GM19239 (cell line): ENCODE data around the gene SORL1-AS1.
A peak's percentile ranks its signal among the peaks of the same experiment; 100 is the strongest.

Source experiments
- DNase-seq: peaks from one replicate; pipeline ENCODE4 v3.0.0; 2011; ENCODE audit warnings: low spot score; ENCODE audit not compliant: insufficient read length
- FAIRE-seq: peaks from 2 replicates; lab custom pipeline; 2011; peaks lifted over from hg19 to GRCh38; lab: Jason Lieb, UNC

The SORL1-AS1 gene

DNA sequence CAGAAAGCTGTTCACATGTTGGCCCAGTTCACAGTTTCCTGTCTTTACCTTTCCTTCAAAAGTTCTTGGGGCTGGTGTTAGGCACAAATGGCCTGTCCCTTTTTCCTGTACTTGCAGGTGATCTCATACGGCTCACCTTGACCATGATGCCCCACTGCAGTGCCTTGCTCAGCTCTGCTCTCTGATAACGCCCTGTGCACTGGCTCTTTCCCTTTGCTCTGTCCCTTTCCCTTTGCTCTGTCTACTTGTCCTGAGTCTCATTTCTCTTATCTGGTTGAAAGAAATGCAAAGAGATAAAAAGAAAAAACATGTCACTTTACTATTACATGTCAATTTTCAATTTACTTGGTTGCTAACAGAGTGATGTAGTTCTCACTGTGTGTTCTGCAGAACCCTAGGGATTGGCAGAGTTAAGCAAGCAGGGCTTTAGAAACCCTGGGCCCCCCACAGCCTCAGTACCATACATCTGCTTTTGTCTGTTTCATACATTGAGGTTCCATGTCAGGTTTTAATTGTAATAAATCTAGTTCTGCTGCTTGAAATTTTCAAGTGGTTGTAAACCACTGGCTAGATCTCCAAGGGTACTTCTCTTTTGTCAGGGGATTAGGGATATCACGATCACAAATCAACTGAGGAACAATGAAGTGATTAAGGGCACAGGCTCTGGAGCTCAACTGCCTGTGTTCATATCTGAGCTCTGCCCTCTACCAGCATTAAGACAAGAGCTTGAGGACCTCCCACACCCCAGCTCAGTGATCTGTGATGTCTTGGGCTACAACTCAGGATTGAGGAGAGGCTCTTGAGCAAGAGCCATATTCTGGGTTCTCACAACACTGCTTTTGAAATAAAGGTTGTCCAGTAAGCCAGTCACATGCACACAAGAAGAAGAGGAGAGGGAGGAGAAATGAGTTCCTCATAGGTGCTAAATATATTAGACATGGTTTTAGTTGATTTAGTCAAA is 16.9 kb downstream of the SORL1-AS1 start:
- peak; percentile 26 for FAIRE-seq

DNA sequence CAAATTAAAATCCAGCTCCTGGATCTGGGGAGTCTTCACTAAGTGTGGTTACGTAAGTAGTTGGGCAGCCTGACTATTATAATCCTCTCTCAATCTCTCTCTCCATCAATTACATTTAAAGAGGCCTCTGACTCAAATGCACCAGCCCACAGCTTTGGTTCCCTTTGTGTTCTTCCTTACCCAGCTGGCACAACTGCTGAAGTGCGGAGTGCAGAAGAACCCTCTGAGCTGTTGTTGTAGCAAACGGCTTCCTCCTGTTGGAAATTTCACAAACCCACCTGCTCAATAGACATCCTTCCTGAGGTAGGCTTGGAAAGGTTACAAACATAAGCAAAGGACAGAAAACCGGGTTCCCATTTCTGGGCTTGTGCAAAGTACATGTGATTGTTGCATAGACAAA is 17.6 kb downstream of the SORL1-AS1 start:
- DNase-seq (no peak), FAIRE-seq (no peak)

More for the DNA sequence above, 16.9 kb downstream of the SORL1-AS1 start:
- no peak for DNase-seq

DNA sequence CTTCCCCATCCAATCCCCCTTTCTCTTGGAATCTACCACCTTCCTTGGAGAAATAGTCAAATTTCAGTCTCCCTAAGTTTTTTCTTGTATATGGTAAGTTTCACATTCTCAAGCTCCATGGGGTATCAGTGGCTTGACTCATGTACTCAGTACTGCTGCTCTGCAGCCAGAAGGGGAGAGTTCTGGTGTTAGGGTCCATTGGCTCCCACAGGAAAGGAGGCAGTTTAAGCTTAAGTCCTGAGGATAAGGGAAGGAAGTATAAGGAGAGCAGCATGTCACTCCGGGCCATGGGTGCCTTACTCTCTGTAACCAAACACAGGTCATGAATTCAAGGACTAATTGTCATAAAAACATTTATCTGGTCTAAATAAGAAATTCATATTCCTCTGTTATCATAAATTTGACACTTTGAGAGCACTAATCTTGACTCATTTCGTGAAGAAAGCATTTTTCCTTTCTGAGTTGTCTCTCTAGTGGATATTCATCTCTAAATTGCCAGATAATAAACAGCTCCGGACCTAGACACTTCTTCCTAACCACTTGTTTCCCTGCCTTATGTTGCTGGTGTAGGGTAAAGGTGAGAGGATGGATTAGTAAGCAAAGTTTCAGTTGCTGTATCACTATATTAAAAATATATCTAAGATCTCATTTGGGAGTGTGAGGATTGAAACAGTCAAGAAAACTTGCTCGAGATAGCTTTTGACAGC is 20.8 kb downstream of the SORL1-AS1 start:
- DNase-seq (no peak), FAIRE-seq (peak; percentile 44)

DNA sequence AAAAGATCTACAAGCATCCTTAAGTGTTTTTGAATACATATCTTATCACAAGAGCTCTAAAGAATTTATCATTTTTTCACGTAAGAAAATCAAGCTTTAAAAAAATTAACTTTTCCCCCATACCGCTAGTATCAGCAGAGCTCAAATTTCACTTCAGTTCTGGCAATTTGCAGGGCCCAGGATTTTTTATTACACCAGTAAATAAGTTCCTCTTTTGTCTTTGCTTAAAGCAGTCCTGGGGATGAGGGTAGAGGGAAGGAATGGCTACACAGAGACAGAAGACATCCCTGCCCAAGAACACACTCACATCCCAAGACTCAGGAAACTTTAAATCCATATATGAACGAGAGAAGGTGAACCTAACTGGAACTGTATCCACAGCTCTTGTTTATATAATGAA is 23.2 kb downstream of the SORL1-AS1 start:
- FAIRE-seq = peak; percentile 64
- no peak for DNase-seq

DNA sequence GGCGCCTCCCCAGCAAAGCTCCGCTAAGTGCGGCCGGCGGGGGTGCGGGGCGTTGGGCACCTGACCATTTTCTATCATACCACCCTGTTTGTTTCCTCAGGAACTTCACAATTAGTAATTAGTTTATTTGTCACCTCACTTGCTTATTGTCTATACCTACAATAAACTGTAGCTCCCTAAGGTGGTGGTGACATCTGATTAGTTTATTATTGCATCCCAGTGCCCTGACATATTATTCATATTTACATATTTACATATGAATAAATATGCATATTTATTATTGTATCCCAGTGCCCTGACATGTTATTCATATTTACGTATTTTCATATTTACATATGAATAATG is 25.4 kb downstream of the SORL1-AS1 start:
- FAIRE-seq (peak; percentile 11), DNase-seq (no peak)

DNA sequence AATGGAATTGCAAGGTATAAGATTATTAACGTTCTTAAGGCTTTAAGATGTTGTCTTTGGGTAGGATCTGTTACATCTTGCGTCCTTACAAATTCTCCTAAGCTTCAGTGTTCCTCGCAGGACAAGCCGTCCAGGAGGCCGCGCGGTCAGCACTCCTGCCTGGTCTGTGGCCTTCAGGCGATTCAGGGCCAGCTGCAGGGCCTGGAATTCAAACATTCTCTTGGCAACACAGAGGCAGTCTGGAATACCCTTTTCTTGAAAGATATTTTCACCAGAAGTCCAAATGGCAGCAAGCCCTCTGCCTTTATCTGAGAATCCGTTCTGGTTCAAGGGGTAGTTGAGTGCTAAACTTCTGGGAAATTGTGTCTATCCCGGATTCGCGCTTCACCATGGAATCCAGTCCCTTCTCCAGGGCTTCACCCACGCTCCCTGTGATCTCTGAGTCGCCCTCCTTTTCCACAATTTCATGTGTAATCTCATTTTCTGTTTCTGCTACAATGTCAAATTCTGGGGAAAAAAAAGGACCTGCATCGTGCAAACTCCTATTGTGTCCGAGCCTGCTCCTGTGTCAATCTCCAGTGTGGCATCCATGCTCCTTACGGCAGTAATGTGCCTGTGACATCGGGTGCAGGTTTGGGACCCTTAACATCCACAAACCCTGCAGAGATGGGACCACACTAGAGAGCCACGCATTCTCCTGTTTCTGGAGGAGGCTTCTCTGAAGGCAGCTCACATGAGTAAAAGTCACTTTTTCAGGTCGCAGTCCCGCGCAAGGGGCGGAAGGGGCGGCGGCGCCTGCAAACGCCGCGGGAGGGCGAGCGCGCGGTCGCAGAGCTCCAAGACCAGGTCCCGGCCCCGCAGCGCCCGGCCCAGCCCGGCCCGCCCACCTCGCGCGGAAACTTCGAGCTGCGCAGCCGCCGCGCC is 26.0 kb downstream of the SORL1-AS1 start:
- FAIRE-seq (peak; percentile 75), DNase-seq (no peak)

DNA sequence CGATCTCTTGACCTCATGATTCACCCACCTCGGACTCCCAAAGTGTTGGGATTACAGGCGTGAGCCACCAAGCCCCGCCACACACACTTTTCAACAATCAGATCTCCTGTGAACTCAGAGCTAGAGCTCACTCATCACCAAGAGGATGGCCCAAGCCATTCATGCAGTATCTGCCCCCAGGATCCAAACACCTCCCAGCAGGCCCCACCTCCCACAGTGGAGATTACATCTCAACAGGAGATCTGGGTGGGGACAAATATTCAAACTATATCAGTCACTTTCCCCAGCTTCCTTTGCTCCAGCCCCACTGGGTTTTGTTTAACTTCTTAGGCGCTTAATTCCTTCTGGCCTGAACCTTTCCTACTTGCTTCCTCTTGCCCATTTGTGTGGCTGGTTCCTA is 26.9 kb downstream of the SORL1-AS1 start:
- no peak for FAIRE-seq
- no peak for DNase-seq

DNA sequence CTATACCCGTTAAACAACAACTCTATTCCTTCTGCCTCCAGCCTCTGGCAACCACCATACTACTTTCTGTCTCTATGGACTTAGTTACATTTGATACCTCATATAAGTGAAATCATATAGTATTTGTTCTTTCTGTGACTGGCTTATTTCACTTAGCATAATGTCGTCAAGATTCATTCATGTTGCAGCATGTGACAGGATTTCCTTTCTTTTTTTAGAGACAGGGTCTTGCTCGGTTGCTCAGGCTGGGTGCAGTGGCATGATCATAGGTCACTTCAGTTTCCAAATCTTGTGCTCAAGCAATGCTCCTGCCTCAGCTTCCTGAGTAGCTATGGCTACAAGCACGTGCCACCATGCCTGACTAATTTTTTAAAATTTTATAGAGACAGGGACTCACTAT is 30.1 kb downstream of the SORL1-AS1 start:
- DNase-seq (no peak), FAIRE-seq (peak; percentile 88)

DNA sequence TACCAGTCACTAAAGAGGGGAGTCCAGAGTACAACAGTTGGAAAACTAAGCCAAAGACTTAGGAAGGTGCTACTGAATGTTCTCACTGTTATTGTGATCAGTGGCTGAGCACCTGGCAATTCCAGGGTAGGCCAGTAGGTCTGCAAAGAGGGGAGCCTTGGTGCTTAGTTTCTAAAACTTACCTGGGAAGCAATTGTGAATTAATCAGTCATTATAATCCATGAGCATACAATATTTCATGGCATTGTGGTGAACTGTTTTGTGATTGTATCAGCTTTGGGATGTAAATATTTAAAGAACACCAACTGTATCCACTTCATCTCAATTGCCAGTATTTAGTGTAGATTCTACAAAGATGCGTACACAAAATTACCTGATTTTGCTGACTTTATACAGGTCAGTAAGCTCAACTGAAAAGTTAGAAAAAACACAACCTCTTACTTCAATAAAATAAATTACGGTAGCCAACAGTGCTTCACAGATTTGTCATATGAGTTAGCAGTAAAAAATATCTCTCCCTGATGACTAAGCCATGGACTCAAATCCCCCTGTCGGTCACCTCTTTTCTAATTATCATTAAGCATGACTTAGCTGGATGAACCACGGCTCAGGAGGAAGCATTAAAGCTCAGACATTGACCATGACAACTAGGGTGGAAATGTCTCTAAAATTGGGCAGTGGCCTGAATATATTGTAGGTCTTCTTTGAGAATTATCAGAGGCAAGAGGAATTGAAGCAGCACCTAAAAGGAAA is 31.4 kb downstream of the SORL1-AS1 start:
- no peak for DNase-seq
- FAIRE-seq = peak; percentile 83

DNA sequence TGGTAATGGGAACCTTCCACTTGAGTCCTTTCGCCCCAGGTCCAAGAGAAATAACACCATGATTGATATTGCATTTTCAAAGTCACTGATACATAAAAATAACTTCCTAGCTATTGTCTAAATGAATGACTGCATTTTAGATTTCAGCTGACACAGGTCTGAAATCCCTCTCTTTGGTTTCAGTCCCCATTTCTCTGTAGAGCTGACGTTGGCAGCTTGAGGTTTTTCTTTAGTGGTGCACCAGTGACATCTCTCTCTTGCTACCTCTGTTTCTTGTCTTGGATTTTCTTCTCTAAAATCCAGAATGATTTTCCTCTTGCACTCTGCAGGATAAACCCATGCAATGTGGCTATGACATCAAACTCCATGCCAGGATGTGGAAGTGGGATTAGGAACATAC is 32.4 kb downstream of the SORL1-AS1 start:
- DNase-seq (no peak), FAIRE-seq (peak; percentile 80)

DNA sequence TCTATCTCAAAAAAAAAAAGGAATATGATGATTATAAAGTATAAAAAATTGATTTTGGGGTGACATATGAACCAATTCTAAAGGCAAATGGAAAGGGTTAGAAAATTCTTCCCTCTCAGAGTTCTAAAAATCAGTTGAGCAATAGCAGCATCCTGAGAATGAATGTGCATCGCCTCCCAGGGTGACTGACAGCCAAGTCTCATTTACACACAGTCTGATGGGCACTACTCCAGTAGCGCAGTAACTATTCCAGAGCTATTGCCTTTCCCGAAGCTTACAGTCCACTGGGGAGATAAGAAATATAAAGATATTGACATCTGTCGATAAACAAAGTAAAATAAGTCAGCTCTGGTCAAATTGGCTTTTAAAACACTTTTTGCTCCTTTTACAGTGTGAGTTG is 32.9 kb downstream of the SORL1-AS1 start:
- DNase-seq (no peak), FAIRE-seq (peak; percentile 56)

DNA sequence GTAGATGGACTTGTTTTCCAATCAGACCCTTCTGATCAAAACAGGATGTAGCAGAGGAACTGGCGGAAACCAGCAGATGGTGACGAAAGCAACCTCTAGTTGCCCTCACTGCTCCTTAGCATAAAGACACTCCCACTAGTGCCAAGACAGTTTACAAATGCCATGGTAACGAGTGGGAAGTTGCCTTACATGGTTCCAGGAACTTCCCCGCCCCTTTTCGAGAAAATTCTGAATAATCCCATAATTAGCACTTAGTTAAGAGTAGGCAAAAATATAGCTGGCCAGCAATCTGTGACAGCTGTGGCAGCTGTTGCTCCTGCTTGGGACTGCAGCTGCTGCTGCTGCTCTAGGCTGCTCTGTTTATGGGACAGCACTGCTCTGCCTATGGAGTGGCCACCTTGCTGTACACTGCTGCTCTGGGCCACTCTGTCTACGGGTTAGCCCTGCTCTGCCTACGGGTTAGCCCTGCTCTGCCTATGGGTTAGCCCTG is 34.1 kb downstream of the SORL1-AS1 start:
- DNase-seq (no peak), FAIRE-seq (peak; percentile 86)

DNA sequence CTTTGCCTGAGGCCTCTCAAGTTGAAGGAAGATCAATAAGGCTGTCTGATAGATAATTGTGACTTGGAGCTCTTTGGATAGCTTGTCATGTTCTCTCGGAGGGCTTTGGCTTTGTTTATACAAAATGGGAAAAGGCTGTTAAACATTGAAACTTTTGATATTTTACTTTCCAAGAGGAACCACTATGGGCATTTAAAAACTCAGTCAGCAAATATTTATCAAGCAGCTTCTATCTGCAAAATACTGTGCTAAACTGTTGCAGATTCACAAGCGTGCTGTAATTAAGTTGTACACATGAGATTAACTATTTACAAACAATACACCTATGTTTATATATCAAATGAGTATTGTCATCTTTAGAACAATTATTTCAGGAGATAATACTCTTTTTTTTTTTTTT is 35.2 kb downstream of the SORL1-AS1 start:
- no peak for FAIRE-seq

DNA sequence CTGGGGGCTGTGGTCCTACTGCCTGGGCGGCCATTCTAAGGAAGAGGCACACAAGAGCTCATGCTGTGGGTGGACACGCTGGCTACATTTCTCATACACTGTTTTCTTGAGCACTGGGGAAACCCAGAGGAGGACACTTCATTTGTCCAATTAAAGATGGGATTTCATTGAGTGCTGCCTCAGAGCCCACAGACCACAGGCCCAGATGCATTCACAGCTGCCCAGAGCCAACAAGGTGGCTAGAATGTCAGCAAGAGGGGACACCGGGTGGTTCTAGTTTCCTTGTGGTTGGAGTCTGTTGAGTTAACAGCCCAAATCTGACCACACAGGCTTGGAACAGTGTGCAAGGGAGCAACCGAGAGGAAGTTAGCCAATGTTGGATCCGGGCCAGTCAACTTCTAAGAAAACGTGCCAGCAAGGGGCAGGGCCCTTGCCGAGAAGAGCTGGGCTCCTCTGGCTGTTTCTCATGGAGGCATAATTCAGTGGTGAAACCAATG is 35.7 kb downstream of the SORL1-AS1 start:
- peak; percentile 99 for FAIRE-seq

More for the DNA sequence above, 35.2 kb downstream of the SORL1-AS1 start:
- no peak for DNase-seq

DNA sequence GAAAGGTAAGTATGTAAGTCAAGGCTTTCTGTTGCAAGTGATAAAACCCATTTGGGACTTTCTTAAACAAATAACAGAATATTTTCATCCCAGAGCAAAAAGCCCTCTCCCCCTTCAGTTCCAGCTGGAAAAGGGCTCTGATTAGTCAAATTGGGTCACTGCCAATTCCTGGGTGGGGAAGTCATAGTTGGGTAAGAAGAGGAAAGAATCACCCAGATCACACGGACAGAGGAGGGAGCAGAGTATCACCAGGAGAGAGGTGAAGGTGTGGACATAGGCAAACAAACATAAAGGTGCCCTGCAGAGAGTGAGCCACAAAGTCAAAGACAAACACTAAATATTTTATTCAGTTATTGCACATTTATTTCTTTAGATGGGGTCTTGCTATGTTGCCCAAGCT is 36.9 kb downstream of the SORL1-AS1 start:
- DNase-seq (no peak), FAIRE-seq (no peak)

More for the DNA sequence above, 35.7 kb downstream of the SORL1-AS1 start:
- DNase-seq = no peak

DNA sequence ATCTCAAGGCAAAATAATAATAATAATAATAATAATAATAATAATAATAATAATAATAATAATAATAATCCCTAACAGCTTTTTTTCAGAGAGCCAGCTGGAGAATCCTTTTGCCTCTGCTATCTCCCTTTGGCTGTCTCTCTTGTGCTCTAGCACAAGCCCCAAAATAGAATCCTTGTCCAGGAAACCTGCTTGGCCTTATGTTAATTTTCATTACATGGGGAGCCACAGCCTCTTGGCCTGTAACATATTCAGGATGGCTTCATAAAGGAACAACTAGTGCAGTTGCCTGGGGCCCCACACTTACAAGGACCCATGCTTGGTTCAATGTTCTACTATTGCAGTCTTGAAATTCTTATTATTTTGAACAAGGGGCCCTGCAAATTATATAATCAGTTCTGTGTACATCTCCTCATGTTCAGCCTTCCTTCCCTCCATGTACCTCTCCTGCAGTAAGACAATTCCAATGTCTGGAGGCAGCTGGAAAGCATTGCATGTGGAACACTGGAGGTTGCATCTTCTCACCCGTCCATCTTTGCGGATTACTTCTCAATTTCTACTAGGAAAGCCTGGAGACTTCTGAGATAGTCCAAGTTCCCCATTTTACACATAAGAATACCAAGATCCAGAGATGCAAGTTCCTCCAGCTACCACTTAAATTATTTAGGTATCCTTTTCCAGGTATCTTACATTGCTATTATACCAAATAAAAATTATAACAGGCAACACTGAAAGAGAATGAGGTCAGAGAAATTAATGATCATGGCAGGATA is 38.4 kb downstream of the SORL1-AS1 start:
- FAIRE-seq = no peak

DNA sequence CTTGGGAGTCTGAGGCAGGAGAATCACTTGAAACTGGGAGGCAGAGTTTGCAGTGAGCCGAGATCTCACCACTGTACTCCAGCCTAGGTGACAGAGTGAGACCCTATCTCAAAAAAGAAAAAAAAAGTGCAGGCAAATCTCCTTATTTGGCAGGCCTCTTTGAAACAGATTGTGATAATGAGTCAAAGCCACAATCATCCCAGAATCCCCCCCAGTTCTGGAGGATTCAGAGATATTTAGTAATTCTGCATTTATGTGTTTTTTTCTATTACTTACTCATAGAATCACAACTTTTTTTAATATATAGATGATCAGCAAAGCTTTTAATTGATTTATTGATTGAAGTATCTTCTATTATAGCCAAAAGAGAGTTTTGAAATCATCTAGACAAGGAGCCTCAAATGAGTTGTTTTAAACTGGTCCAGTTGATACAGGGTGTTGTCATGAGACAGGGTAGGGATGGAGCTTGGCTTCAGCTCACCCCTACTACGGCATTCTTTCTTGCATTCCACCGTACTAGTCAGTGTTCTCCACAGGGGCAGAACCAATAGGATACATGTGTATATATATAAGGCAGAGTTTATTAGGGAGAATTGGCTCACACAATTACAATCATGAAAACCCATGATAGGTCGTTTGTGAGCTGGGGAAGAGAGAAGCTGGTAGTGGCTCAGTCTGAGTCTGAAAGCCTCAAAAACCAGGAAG is 39.9 kb downstream of the SORL1-AS1 start:
- no peak for DNase-seq

More for the DNA sequence above, 38.4 kb downstream of the SORL1-AS1 start:
- no peak for DNase-seq

More for the DNA sequence above, 39.9 kb downstream of the SORL1-AS1 start:
- FAIRE-seq = no peak
